Trophoblast cell (in vitro differentiated cells and primary cell): ENCODE results near the gene RAB11FIP4.

ENCODE experiments used
- DNase-seq, 2 donors: peaks; one replicate each; pipeline ENCODE4 v3.0.0-alpha.2; 2016
- H2AFZ ChIP-seq: 2 replicates; pipeline ENCODE4 v1.6.1; 2013; ENCODE audit warnings: low read length, moderate library complexity, mild to moderate bottlenecking; ENCODE audit not compliant: insufficient read depth, poor library complexity
- H2AK5ac ChIP-seq: 2 replicates; pipeline ENCODE4 v1.6.1; 2013; ENCODE audit warnings: mild to moderate bottlenecking, low read length
- H2BK120ac ChIP-seq: 2 replicates; pipeline ENCODE4 v1.6.1; 2013; ENCODE audit warnings: low read length, mild to moderate bottlenecking, moderate library complexity; ENCODE audit not compliant: insufficient read depth, poor library complexity
- H2BK12ac ChIP-seq: 2 replicates; pipeline ENCODE4 v1.6.1; 2013; ENCODE audit warnings: mild to moderate bottlenecking, low read length, moderate library complexity
- H2BK5ac ChIP-seq: 2 replicates; pipeline ENCODE4 v1.6.1; 2013; ENCODE audit warnings: low read length, low read depth, moderate library complexity, mild to moderate bottlenecking; ENCODE audit not compliant: poor library complexity
- H3K14ac ChIP-seq: 2 replicates; pipeline ENCODE4 v1.6.1; 2013; ENCODE audit warnings: mild to moderate bottlenecking, low read length
- H3K18ac ChIP-seq: 2 replicates; pipeline ENCODE4 v1.6.1; 2013; ENCODE audit warnings: mild to moderate bottlenecking, low read length
- H3K23ac ChIP-seq: 2 replicates; pipeline ENCODE4 v1.6.1; 2013; ENCODE audit warnings: low read length
- H3K27ac ChIP-seq: 2 replicates; pipeline ENCODE4 v1.5.1; 2013; ENCODE audit warnings: low read depth, mild to moderate bottlenecking, inconsistent platforms, low read length, moderate library complexity
- H3K27me3 ChIP-seq: 2 replicates; pipeline ENCODE4 v1.6.1; 2013; ENCODE audit warnings: inconsistent platforms, mild to moderate bottlenecking, low read length, moderate library complexity; ENCODE audit not compliant: insufficient read depth
- H3K36me3 ChIP-seq, 2 experiments: 1 replicate in 1 of 2; 2 replicates in 1 of 2; pipeline ENCODE4 v1.6.1; 2013; ENCODE audit warnings: low read length in 2 of 2, mild to moderate bottlenecking in 2 of 2, moderate library complexity in 1 of 2; ENCODE audit not compliant: insufficient read depth in 2 of 2, control insufficient read depth in 1 of 2
- H3K4ac ChIP-seq: 2 replicates; pipeline ENCODE4 v1.6.1; 2013; ENCODE audit warnings: low read depth, mild to moderate bottlenecking, low read length, moderate library complexity
- H3K4me1 ChIP-seq, 2 experiments: 1 replicate in 1 of 2; 2 replicates in 1 of 2; pipeline ENCODE4 v1.6.1; 2013; ENCODE audit warnings: low read length in 2 of 2, mild to moderate bottlenecking in 2 of 2, moderate library complexity in 1 of 2; ENCODE audit not compliant: insufficient read depth in 2 of 2, control insufficient read depth in 1 of 2
- H3K4me2 ChIP-seq: 2 replicates; pipeline ENCODE4 v1.6.1; 2013; ENCODE audit warnings: inconsistent platforms, mild to moderate bottlenecking, low read length, moderate library complexity
- H3K4me3 ChIP-seq: 2 replicates; pipeline ENCODE4 v1.5.1; 2013; ENCODE audit warnings: mild to moderate bottlenecking, low read depth, low read length, inconsistent platforms
- H3K79me1 ChIP-seq: one replicate; pipeline ENCODE4 v1.6.1; 2013; ENCODE audit warnings: low read length
- H3K79me2 ChIP-seq: 2 replicates; pipeline ENCODE4 v1.6.1; 2013; ENCODE audit warnings: low read length, mild to moderate bottlenecking; ENCODE audit not compliant: control insufficient read depth, insufficient read depth, poor library complexity
- H3K9ac ChIP-seq: 2 replicates; pipeline ENCODE4 v1.6.1; 2013; ENCODE audit warnings: mild to moderate bottlenecking, low read length
- H3K9me3 ChIP-seq: 2 replicates; pipeline ENCODE4 v1.6.1; 2013; ENCODE audit warnings: low read depth, mild to moderate bottlenecking, control low read depth, inconsistent platforms, low read length; ENCODE audit not compliant: insufficient read depth
- H4K12ac ChIP-seq: 2 replicates; pipeline ENCODE4 v1.6.1; 2013; ENCODE audit warnings: low read depth, mild to moderate bottlenecking, low read length, moderate library complexity
- H4K8ac ChIP-seq: 2 replicates; pipeline ENCODE4 v1.6.1; 2013; ENCODE audit warnings: low read depth, mild to moderate bottlenecking, low read length, moderate library complexity
- H4K91ac ChIP-seq: one replicate; pipeline ENCODE4 v1.6.1; 2013; ENCODE audit warnings: low read depth, mild to moderate bottlenecking, low read length, moderate library complexity
- WGBS: extraction: QIAGEN DNeasy Blood & Tissue Kit; methylation state at CpG from one replicate; pipeline ENCODE4 v1.1.7; 2013; ENCODE audit warnings: missing lambda C conversion rate; ENCODE audit not compliant: insufficient read length, insufficient coverage; ENCODE audit errors: extremely low coverage; 5-methylcytosine and 5-hydroxymethylcytosine counted together

Gene RAB11FIP4

GRCh38 chr17:31424944-31425281 is 33.4 kb downstream of the RAB11FIP4 start:
- no peak overlapping the region for H3K4ac ChIP-seq
- no peak overlapping the region for H3K9ac ChIP-seq
- H3K27me3 ChIP-seq = no peaks in the 10 kb centered on the region
- no peak overlapping the region for H3K14ac ChIP-seq
- no peaks in the 10 kb centered on the region for H3K79me1 ChIP-seq
- H3K4me2 ChIP-seq = no peak overlapping the region
- H4K91ac ChIP-seq = no peak overlapping the region
- H3K4me1 ChIP-seq = no peaks in the 10 kb centered on the region
- H2AK5ac ChIP-seq = no peak overlapping the region
- H3K27ac ChIP-seq = no peak overlapping the region
- H3K23ac ChIP-seq = no peak overlapping the region
- H4K8ac ChIP-seq = no peak overlapping the region
- H3K4me3 ChIP-seq = no peak overlapping the region
- no peak for DNase-seq
- no peak overlapping the region for H4K12ac ChIP-seq
- H2BK5ac ChIP-seq = no peak overlapping the region
- no peak overlapping the region for H2AFZ ChIP-seq
- no CpG with 5 or more reads among the region's 5 CpGs for WGBS
- no peaks in the 10 kb centered on the region for H3K79me2 ChIP-seq
- H2BK120ac ChIP-seq = no peak overlapping the region
- H3K36me3 ChIP-seq = no peaks in the 10 kb centered on the region
- no peaks in the 10 kb centered on the region for H3K9me3 ChIP-seq
- H2BK12ac ChIP-seq = no peak overlapping the region
- no peak overlapping the region for H3K18ac ChIP-seq

GRCh38 chr17:31425282-31426040 is 34.0 kb downstream of the RAB11FIP4 start:
- H3K4ac ChIP-seq = no peak overlapping the region
- DNase-seq = peak; percentile 46 to 60
- no peaks in the 10 kb centered on the region for H3K4me1 ChIP-seq

GRCh38 chr17:31427684-31428083 is 36.2 kb downstream of the RAB11FIP4 start:
- Histone ChIP-seq H3K18ac (no peak overlapping the region), H4K8ac (no peak overlapping the region), H4K12ac (no peak overlapping the region), H4K91ac (no peak overlapping the region), H3K36me3 (no peaks in the 10 kb centered on the region), H2AK5ac (no peak overlapping the region), H3K9ac (no peak overlapping the region), H3K27ac (no peak overlapping the region), H2BK12ac (no peak overlapping the region), H3K23ac (no peak overlapping the region), H3K4me2 (no peak overlapping the region), H2AFZ (no peak overlapping the region), H3K4ac (no peak overlapping the region), H3K4me3 (peak overlapping the region; percentile 31), H3K79me2 (no peaks in the 10 kb centered on the region), H3K79me1 (no peaks in the 10 kb centered on the region), H3K14ac (no peak overlapping the region), H2BK120ac (no peak overlapping the region), H3K27me3 (no peaks in the 10 kb centered on the region), H3K4me1 (no peaks in the 10 kb centered on the region), H3K9me3 (no peaks in the 10 kb centered on the region), H2BK5ac (no peak overlapping the region)
- DNase-seq = no peak
- WGBS = no CpG with 5 or more reads among the region's 4 CpGs

More at GRCh38 chr17:31425282-31426040, 34.0 kb downstream of the RAB11FIP4 start:
- Histone ChIP-seq H4K8ac (no peak overlapping the region), H3K23ac (no peak overlapping the region), H3K27ac (no peak overlapping the region), H2AK5ac (no peak overlapping the region), H2BK5ac (no peak overlapping the region), H3K9me3 (no peaks in the 10 kb centered on the region), H3K79me2 (no peaks in the 10 kb centered on the region), H4K91ac (no peak overlapping the region), H2AFZ (no peak overlapping the region), H3K18ac (no peak overlapping the region), H3K4me2 (no peak overlapping the region), H3K9ac (no peak overlapping the region), H3K36me3 (no peaks in the 10 kb centered on the region), H3K4me3 (no peak overlapping the region), H4K12ac (no peak overlapping the region), H2BK12ac (no peak overlapping the region), H3K27me3 (no peaks in the 10 kb centered on the region), H3K14ac (no peak overlapping the region), H3K79me1 (no peaks in the 10 kb centered on the region), H2BK120ac (no peak overlapping the region)
- no CpG with 5 or more reads among the region's 17 CpGs for WGBS

- no peak overlapping the region for H2BK120ac ChIP-seq
- no peak overlapping the region for H3K23ac ChIP-seq
- H3K9ac ChIP-seq = no peak overlapping the region
- no peak overlapping the region for H2AFZ ChIP-seq
- WGBS = no CpG with 5 or more reads among the region's 10 CpGs
- H3K4me2 ChIP-seq = no peak overlapping the region
- no peak overlapping the region for H2BK5ac ChIP-seq
- H3K18ac ChIP-seq = no peak overlapping the region
- H4K91ac ChIP-seq = no peak overlapping the region
- no peak overlapping the region for H3K4me3 ChIP-seq
- no peak for DNase-seq
- H2BK12ac ChIP-seq = no peak overlapping the region
- no peaks in the 10 kb centered on the region for H3K79me2 ChIP-seq
- no peaks in the 10 kb centered on the region for H3K27me3 ChIP-seq
- H3K14ac ChIP-seq = no peak overlapping the region
- no peak overlapping the region for H3K27ac ChIP-seq
- H3K79me1 ChIP-seq = no peaks in the 10 kb centered on the region
- no peak overlapping the region for H2AK5ac ChIP-seq
- H3K4ac ChIP-seq = no peak overlapping the region
- H3K36me3 ChIP-seq = no peaks in the 10 kb centered on the region
- no peak overlapping the region for H4K12ac ChIP-seq
- H3K9me3 ChIP-seq = no peaks in the 10 kb centered on the region
- no peaks in the 10 kb centered on the region for H3K4me1 ChIP-seq
- H4K8ac ChIP-seq = no peak overlapping the region
Observed at GRCh38 chr17:31428111-31428510, 36.6 kb downstream of the RAB11FIP4 start.
